Panc1 (cell line): Measurements from ENCODE around the gene OVOL1. TPM values are rescaled to one million over a fixed set of nuclear protein-coding genes. Genes with fewer than 3 reads are reported as not detected.

Experiments used
- ATAC-seq: fragments of 200-7000 bp; cut with Tn5 transposase; 2 replicates; pipeline ENCODE4 v1.9.1; 2020; ENCODE audit warnings: mild to moderate bottlenecking, moderate library complexity
- BruUV-seq: library from RNA; stranded (reverse); fragments of 400-500 nt; replicated peaks from 2 replicates; lab custom pipeline; 2021; lab: Mats Ljungman, UMichigan
- CTCF ChIA-PET: fragments of 300-600 bp; sonication (Branson Sonifier 250); formaldehyde crosslinking; loops from one replicate; lab custom pipeline; 2022; ENCODE audit warnings: antibody characterized with exemption; lab: Charles Lee
- POLR2A ChIA-PET: fragments of 300-600 bp; sonication (Branson Sonifier 250); formaldehyde crosslinking; loops from one replicate; lab custom pipeline; 2022; ENCODE audit warnings: antibody characterized with exemption; lab: Charles Lee
- DNase-seq: peaks from one replicate; pipeline ENCODE4 v3.0.0-alpha.2; 2010; ENCODE audit warnings: low read depth, low spot score
- H3K27ac ChIP-seq: 2 replicates; pipeline ENCODE4 v1.5.1; 2011; ENCODE audit warnings: mild to moderate bottlenecking, low read length, inconsistent platforms
- H3K27me3 ChIP-seq: fragments of 200-500 bp; sonication (Bioruptor generic); 2 replicates; pipeline ENCODE4 v1.6.0; 2014; ENCODE audit warnings: low read length, inconsistent platforms; ENCODE audit not compliant: control insufficient read depth, insufficient read depth
- H3K36me3 ChIP-seq: fragments of 200-500 bp; sonication (Bioruptor generic); 2 replicates; pipeline ENCODE4 v1.5.1; 2014; ENCODE audit warnings: inconsistent platforms, mild to moderate bottlenecking, low read length, moderate library complexity; ENCODE audit not compliant: control insufficient read depth, insufficient read depth
- H3K4me1 ChIP-seq: 2 replicates; pipeline ENCODE4 v1.5.1; 2011; ENCODE audit warnings: inconsistent platforms, mild to moderate bottlenecking, low read length, moderate library complexity; ENCODE audit not compliant: control insufficient read depth, insufficient read depth
- H3K4me3 ChIP-seq, 2 experiments: 2 replicates each; pipeline ENCODE4 v1.5.1; 2011 to 2012; ENCODE audit warnings: low read depth in 2 of 2, low read length in 2 of 2, mild to moderate bottlenecking in 2 of 2, inconsistent platforms in 1 of 2, moderate library complexity in 1 of 2
- H3K9me3 ChIP-seq: fragments of 200-500 bp; sonication (Bioruptor generic); 2 replicates; pipeline ENCODE4 v1.5.1; 2014; ENCODE audit warnings: low read depth, mild to moderate bottlenecking, inconsistent platforms, low read length, moderate library complexity; ENCODE audit not compliant: control insufficient read depth, insufficient read depth
- CTCF ChIP-seq: fragments of 450-650 bp; IDR thresholded peaks from 2 replicates; pipeline ENCODE4 v1.5.1; 2017; ENCODE audit warnings: mild to moderate bottlenecking
- POLR2AphosphoS5 ChIP-seq: IDR thresholded peaks from 2 replicates; pipeline ENCODE4 v1.6.1; 2012; ENCODE audit warnings: mild to moderate bottlenecking, low read depth, low read length, moderate library complexity
- REST ChIP-seq, 2 experiments: IDR thresholded peaks; 2 replicates each; pipeline ENCODE4 v1.6.1; 2011 to 2012; ENCODE audit warnings: low read depth in 2 of 2, control low read depth in 1 of 2, low read length in 1 of 2, mild to moderate bottlenecking in 1 of 2, moderate library complexity in 1 of 2; ENCODE audit not compliant: insufficient read depth in 1 of 2
- SIN3A ChIP-seq: IDR thresholded peaks from 2 replicates; pipeline ENCODE4 v1.6.1; 2012; ENCODE audit warnings: low read depth, mild to moderate bottlenecking, low read length, moderate library complexity, borderline replicate concordance; ENCODE audit not compliant: insufficient read depth
- TCF7L2 ChIP-seq: IDR thresholded peaks from 2 replicates; pipeline ENCODE4 v1.6.1; 2011; ENCODE audit warnings: mild to moderate bottlenecking, low read depth, low read length, inconsistent platforms
- in situ Hi-C: cut with HindIII; loops from 2 replicates; pipeline ENCODE4 v1.10.0; 2016; ENCODE audit warnings: low sequenced_read_pairs, low pct_unique_long_range_greater_than_20kb
- intact Hi-C: fragments of 100-400 bp; cut with micrococcal nuclease; formaldehyde crosslinking; loops from one replicate; pipeline ENCODE4 v1.10.0; 2022; ENCODE audit not compliant: unreplicated experiment
- total RNA-seq: library from RNA; stranded (reverse); gene quantifications from one replicate; pipeline ENCODE4 v1.2.1, GENCODE V29; 2021; ENCODE audit not compliant: unreplicated experiment

The OVOL1 gene
- total RNA-seq, 1 experiment from 2014 or later, result 0.23 TPM

- DNase-seq (no peak), ATAC-seq (peak; percentile 82)
- Histone ChIP-seq H3K27ac (peak within 1 kb of the TSS; percentile 85), H3K36me3 (peaks cover 3% of the 10 kb centered on the region; the same call in 1 of the 2 replicates), H3K9me3 (no peaks in the 10 kb centered on the region), H3K4me1 (peaks cover 10% of the 10 kb centered on the region), H3K27me3 (no peaks in the 10 kb centered on the region), H3K4me3 (peak within 1 kb of the TSS; percentile 83 to 88)
- BruUV-seq, result no TSS peak
- in situ Hi-C loops, result no loop called here
- TF ChIP-seq SIN3A (no peak), TCF7L2 (no peak), POLR2AphosphoS5 (peak; percentile 41; the same call in 1 of the 2 replicates), CTCF (no peak)
- intact Hi-C loops, result loop anchor here (5.0 kb wide), 1 partner anchor 37 kb away; no protein-coding TSS in a partner anchor
- CTCF ChIA-PET, result interaction anchor here (0.6 to 2.3 kb wide), 7 partner anchors 8 to 143 kb away, joined by 3 to 24 read pairs (median 9); no protein-coding TSS in a partner anchor
- POLR2A ChIA-PET, result no interaction called here
Measured at GRCh38 chr11:65780770-65781151, 6.1 kb upstream of the OVOL1 start, which contains the start of gene AP5B1. TSS of gene AP5B1 (minus strand) at chr11:65780976. CDS start at chr11:65780591, 385 bp downstream.

- H3K9me3 ChIP-seq, result no peaks in the 10 kb centered on the region
- CTCF ChIA-PET, result interaction anchor here (0.5 to 2.3 kb wide), 3 partner anchors 26 to 143 kb away, joined by 3 to 24 read pairs (median 3); no protein-coding TSS in a partner anchor
- TF ChIP-seq TCF7L2 (no peak), CTCF (peak; percentile 85), SIN3A (no peak), POLR2AphosphoS5 (no peak), REST (IDR thresholded peaks at IDR 0.05; ENCODE audit: insufficient read depth in 1 of 2, low read depth in 2 of 2, low read length in 1 of 2) (no peak)
- H3K36me3 ChIP-seq, result peaks cover 3% of the 10 kb centered on the region; the same call in 1 of the 2 replicates
- no TSS peak for BruUV-seq
- H3K4me3 ChIP-seq, result peak overlapping the region; percentile 46 to 83
- H3K27ac ChIP-seq, result 0 out of 2 replicates have a peak overlapping the region, but pooled peaks have one; percentile 3
- intact Hi-C loops, result loop anchor here (5.0 kb wide), 1 partner anchor 36 kb away; no protein-coding TSS in a partner anchor
- DNase-seq, result no peak
- H3K4me1 ChIP-seq, result peaks cover 10% of the 10 kb centered on the region
- ATAC-seq, result peak; percentile 66
- no peaks in the 10 kb centered on the region for H3K27me3 ChIP-seq
- POLR2A ChIA-PET, result no interaction called here
- in situ Hi-C loops, result no loop called here
Measured at GRCh38 chr11:65781152-65781961, 5.5 kb upstream of the OVOL1 start.
